ENCODE measurements around the gene PRR15L.
"Not testable (repeated sequence)": the region's sequence is repeated elsewhere in the genome, so short reads cannot be mapped to it uniquely, and the experiment has no call there.

Gene PRR15L

DNA sequence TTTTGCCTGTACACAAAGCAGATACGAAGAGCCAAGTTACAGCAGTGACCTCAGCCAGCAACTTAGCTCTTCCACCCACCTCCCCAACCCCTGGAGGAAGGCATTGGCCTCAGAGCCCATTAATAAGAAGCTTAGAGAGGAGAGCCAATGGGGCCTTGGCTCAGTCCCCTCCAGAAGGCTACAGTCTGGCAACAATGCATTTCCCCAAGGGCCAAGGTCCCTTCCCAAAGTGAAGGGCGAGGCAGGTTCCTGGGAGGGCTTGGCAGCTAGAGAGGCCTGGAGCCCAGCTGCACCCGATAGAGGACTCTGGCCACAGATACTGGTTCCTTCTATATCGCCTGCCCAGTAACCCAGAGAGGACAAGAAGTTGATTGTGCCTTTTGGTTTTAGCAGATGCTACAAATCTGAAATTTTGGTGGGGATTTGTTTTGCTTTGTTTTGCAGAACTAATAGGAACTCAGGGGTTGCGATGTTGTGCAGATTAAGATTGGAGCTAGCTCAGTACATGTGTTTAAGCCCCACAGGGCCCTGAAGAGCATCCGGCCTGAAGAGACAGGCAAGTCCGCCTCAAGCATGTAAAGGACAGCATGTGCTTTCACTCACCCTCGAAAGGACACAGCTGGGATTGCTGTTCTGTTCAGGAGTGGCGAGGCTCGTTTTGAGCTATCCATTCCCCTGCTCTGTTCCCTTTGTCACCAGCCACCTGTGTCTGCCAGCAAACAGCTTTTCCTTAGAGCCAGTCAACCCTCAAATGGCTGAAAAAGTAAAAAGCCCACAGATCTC lies 28.3 kb downstream of the PRR15L start:
- DNase-seq = no peak

DNA sequence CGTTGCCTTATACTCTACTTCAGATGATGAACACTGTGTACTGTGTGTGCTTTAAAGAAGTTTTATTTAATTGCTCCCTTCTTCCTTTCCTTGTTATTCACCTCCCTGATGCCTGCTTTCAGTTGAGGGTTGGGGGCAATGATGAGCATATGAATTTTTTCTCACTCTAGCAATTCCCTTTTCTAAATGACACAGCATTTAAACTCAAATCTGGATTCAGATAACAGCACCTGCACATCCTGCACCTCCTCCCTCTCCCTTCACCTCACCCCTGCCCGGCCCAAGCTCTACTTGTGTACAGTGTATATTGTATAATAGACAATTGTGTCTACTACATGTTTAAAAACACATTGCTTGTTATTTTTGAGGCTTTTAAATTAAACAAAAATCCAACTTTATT lies 29.3 kb downstream of the PRR15L start:
- no peak for DNase-seq

DNA sequence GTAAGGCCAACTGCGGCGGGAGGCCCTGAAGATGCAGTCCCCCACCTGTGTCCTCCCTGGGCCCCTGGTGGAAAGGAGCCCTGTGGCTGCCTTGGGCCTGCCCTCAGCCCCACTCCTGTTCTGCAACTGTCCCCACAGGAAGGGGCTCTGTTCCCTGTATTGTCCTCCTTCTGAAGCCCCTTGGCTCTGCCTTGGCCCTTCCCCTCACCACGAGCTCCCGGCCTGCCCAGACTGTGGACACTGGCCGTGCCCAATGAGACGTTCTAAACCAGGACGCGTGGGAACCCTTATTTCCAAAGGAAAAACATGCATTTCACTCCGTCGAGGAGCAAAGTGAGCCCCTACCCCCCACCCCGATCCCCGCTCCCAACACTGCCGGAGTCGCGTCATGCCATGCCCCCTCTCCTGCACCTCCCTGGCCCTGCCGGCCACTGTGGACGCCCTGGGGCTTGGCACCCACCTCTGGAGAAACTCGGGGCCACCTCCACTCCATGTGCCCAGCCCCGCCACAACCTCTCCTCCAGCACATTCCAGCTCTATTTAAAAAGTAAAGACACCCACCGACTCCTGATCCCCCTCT lies 29.8 kb downstream of the PRR15L start:
- DNase-seq = no peak

DNA sequence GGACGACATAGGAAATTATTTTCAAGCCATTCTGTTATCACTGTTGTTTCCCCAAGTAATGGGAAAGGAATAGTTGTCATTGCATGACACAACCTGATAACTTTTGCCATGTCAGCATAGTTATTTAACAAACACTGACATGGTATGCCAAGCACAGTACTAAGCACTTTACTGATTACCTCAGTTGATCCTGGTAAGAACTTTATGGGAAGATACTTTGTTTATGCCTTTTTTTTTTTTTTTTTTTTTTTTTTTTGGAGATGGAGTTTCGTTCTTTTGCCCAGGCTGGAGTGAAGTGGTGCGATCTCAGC lies 32.0 kb downstream of the PRR15L start:
- no peak for DNase-seq

DNA sequence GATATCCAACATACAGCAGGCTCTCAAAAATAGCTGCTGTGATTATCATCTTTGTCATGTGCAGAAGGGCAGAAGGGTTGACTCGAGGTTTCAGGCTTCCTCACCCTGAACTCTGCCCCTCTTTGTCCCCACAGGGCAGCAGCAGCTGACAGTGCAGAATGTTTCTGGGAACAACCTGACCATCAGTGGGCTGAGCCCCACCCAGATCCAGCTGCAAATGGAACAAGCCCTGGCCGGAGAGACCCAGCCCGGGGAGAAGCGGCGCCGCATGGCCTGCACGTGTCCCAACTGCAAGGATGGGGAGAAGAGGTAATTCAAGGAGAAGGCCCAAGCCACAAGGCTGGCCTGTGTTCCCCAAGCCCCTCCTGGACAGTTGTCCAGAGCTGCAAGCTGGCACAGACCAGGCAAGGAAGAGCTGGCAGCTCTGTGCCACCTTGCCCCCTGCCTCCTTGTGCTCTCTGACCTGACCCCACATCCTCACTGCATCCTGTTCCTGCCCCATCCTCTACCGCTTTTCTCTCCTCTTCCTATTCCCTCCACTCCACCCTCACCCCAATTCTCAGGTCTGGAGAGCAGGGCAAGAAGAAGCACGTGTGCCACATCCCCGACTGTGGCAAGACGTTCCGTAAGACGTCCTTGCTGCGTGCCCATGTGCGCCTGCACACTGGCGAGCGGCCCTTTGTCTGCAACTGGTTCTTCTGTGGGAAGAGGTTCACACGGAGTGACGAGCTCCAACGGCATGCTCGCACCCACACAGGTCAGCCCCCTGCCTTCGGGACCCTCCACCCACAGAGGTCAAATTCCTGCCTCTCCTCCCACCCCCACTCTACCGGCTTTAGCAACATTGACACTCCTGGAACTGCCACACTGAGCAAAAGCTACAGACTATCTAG lies 32.7 kb downstream of the PRR15L start:
- no peak for DNase-seq

DNA sequence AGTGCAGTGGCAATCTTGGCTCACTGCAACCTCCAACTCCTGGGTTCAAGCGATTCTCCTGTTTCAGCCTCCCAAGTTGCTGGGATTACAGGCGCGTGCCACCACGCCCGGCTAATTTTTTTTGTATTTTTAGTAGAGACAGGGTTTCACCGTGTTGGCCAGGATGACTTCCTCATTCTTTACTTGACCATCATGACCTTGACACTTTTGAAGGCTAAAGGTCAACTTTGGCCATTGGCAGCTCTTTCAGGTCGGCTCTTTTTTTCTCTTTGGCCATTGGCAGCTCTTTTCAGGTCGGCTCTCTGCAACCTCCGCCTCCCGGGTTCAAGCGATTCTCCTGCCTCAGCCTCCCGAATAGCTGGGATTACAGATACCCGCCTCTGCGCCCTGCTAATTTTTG lies 37.8 kb downstream of the PRR15L start:
- DNase-seq = not testable (repeated sequence)

DNA sequence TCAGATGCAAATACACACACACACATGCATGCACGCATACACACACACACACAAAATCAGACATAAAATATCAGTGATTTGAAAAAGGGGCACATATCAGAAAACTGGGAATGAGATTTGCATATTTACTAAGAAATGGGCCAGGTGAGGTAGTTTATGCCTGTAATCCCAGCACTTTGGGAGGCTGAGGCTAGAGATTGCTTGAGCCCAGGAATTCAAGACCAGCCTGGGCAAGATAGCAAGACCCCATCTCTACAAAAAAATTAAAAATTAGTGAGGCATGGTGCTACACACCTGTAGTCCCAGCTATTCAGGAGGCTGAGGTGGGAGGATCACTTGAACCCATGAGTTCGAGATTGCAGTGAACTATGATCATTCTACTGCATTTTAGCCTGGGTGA lies 38.7 kb downstream of the PRR15L start:
- no peak for DNase-seq

DNA sequence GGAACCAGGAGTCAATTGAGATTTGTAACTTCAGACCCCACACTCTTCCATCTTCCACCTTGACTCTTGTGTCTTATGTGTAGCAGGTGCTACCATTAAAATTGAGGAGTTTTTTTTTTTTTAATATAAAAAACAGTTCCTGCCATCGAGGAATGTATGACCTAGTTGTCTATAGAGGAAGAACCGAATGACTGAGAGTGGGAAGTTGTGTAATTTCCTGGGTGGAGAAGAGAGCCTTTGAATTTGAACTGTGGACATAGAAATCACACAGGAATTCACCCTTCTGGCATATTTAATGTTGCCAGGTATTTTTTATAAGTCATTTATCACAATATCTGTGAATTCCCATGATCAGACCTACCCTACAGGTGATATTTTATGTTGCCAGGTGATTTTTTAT lies 39.7 kb downstream of the PRR15L start:
- peak; percentile 52 to 68 (median 68) for DNase-seq

DNA sequence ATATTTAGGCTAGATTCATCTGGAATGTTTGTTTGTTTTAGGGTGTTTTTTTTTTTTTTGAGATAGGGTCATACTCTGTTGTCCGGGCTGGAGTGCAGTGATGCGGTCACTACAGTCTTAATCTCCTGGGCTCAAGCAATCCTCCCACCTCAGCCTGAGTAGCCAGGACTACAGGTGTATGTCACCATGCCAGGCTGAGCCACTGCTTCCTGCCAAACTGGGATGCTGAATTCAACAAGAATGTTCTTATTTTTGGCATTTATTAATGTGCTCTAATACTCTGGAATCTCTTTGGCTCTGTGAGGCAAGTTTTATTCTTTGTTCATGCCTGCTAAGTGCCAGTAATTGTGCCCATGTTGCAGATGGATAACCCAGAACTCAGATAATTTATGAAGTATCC lies 40.1 kb downstream of the PRR15L start:
- no peak for DNase-seq

DNA sequence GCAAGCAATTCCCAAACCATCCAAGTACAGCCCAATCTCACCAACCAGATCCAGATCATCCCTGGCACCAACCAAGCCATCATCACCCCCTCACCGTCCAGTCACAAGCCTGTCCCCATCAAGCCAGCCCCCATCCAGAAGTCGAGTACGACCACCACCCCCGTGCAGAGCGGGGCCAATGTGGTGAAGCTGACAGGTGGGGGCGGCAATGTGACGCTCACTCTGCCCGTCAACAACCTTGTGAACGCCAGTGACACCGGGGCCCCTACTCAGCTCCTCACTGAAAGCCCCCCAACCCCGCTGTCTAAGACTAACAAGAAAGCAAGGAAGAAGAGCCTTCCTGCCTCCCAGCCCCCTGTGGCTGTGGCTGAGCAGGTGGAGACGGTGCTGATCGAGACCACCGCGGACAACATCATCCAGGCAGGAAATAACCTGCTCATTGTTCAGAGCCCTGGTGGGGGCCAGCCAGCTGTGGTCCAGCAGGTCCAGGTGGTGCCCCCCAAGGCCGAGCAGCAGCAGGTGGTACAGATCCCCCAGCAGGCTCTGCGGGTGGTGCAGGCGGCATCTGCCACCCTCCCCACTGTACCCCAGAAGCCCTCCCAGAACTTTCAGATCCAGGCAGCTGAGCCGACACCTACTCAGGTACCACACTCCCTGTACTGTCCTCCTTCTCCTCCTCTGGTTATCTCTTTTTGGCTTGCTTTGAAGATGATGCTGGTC lies 41.0 kb downstream of the PRR15L start:
- DNase-seq = no peak

DNA sequence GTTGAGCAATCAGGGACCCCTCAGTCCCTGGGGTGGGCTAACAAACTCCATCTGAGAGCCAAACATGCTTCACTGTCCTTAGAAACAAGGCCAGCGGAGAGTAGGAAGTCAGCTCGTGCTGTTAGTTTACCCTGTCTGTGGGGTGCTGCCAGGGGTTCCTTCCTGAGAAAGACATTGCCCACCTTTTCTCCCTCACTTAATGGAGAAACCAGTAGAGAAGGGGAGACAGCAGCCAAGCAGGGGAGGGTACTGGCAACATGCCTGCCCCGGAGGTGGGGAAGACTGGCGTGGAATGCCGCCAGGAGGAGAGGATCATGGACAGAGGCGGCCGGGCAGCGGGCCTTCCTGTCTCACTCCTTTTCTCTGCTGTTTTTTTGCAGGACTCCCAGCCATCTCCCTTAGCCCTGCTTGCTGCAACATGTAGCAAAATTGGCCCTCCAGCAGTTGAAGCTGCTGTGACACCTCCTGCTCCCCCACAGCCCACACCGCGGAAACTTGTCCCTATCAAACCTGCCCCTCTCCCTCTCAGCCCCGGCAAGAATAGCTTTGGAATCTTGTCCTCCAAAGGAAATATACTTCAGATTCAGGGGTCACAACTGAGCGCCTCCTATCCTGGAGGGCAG lies 41.8 kb downstream of the PRR15L start:
- no peak for DNase-seq

DNA sequence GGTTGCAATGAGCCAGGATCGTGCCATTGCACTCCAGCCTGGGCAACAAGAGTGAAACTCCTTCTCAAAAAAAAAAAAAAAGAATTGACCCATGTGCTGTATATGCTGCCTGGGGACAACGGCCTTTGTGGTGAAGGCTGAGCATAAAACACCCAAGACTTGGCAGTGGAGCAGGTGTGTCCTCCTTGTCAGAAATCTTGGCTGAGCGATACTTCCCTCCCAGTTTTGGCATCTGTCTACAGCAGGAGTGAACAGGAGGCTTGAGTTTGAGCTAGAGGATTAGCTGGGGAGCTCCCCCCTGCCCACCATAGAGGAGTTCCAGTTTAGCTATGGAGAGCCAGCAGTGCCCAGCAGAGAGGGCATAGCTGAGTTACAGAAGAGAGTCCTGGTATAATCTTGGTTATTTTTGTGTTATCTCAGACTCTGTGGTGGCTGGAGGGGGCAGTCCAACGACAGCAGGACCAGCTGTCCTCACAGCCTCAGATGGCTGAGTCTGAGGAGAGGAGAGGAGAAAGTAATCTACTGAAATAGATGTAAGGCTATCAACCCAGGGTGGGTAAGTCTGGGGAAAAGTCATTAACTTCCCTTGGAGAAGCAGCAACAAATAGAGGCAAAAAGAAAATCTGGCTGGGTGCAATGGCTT lies 43.3 kb downstream of the PRR15L start:
- no peak for DNase-seq

DNA sequence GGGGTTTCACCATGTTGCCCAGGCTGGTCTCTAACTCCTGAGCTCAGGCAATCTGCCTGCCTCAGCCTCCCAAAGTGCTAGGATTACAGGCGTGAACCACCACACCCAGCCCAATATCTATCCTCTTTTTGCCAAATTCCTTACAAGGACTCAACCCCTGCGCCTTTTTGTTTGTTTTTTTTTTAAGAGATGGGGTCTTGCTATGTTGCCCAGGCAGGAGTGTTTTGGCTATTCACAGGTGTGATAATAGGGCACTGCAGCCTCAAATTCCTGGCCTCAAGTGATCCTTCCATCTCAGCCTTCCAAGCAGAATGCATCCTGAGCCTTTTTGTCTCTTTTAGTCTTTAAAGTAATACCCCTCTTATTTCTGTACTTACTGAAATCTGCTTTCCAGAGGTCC lies 44.6 kb downstream of the PRR15L start:
- no peak for DNase-seq

DNA sequence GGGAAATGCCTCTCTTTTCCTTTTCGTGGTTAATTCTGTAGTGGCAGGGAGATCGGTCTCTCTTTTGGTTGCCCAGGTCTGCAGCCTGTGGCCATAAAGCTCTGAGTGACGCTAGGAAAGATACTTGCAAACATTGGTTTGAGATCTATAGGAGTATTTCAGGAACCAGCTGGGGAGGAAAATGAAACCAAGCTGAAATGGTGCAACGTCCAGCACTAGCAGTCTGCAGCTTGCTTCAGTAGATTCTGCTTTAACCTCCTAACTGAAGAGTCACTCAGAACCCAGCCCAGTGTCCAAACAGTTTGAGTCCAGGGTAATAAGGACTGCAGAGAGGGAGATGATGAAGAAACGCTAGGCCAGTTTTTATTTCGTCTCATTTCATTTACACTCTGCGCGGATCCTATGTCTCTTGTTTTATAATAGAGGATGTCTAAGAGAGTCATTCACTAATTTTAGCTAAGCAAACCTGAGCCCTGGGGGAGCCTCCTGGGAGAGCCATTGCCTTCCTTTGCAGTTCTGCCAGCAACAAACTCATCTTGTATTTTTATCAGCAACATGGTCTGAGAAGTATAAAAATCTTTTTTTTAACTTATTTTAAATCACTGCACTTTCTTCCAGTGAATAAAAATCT lies 49.6 kb downstream of the PRR15L start:
- peak; percentile 54 to 78 (median 58) for DNase-seq

DNA sequence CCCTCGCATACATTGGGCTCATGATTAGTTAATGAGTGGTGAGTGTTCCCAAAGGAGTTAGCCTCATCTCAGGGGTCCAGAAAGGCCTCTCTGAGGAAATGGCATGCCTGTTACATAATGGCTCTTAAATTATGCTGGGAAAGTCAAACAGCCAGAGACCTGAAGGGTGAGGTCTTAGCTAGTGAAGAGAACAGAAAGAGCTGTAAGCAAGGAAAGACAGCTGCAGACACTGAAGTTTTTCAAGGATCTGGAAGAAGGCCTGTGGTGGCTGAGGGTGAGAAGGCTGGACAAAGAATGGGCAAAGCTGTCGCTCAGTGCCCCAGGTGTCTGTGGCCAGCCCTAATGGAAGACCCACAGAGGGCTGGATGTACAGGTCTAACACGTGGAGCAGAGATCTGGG lies 51.2 kb downstream of the PRR15L start:
- no peak for DNase-seq

DNA sequence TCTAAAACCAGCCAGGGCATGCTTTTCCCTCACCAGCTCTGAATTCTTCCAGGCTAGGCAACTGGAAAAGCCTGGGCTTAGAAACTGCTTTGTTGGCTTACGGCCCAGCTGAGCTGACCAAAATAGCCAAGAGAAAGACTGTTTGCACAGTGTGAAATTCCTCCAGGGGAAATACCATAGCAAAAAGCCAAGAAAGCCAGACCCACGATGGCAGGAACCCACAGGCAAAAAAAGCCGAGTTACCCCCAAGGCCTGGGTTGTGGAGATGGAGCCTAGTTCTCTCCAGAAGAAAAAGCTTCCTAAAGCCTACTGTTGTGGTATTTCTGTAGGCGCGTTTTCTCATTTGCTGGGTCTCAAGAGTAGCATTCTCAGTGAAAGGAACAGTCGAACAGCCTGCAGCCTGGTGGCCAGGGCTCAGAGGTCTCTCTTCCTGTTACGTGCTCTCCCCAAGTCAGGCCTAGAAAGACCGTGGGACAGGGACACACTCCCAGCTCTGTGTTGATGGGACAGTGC lies 52.4 kb downstream of the PRR15L start:
- no peak for DNase-seq

DNA sequence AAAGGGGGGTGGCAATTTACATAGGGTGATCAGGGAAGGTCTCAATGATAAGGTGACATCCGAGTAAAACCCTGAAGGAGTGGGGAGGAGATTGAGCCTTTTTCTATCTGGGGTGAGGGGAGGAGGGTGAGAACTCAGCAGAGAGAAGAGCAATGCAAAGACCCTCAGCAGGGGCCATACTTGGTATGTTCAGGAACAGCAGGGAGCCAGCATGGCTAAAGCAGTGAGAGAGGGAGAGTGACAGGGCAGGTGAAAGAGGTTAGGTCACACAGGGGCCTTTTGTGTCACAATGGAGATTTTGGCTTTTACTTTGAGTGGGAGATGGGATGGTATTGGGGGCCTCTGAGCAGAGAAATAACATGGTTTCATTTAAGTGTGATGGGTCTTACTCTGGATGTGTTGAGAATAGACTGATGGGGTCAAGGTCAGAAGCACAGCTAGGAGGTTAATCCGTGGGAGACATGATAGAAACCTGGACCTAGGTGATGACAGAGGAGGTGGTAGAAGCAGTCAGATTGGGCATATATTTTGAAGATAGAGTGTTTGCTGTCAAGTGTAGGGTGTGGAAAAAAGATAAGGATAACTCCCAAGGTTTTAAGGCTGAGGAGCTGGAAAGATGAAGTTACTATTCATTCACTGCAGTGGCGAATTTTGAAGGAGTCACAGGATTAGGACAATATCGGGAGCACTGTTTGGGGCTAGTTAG lies 55.5 kb downstream of the PRR15L start:
- DNase-seq = no peak

Data from suppressor macrophage treated with lipopolysaccharide for 1 hour (primary cell).